HepG2 (cell line): ENCODE measurements around the gene OTOG. TPM values are rescaled to one million over a fixed set of nuclear protein-coding genes. Genes with fewer than 3 reads are reported as not detected.

Experiments
- ATAC-seq: fragments of 200-7000 bp; cut with Tn5 transposase; 3 replicates; pipeline ENCODE4 v1.9.1; 2020; ENCODE audit warnings: mild to moderate bottlenecking, moderate library complexity
- BruUV-seq: library from RNA; stranded (reverse); fragments of 400-500 nt; replicated peaks from 2 replicates; lab custom pipeline; 2021; lab: Mats Ljungman, UMichigan
- CTCF ChIA-PET: fragments of 300-600 bp; formaldehyde crosslinking; extraction: SDS; loops from one replicate; lab custom pipeline; 2021; ENCODE audit warnings: low total read pairs, inconsistent platforms, low intra/inter-chr PET ratio; lab: Yijun Ruan, JAX
- POLR2A ChIA-PET: fragments of 350-600 bp; sonication (Branson Sonifier 250); formaldehyde crosslinking; loops from one replicate; lab custom pipeline; 2020; ENCODE audit warnings: antibody characterized with exemption, inconsistent platforms; lab: Yijun Ruan, JAX
- DNase-seq: peaks from one replicate; pipeline ENCODE4 v3.0.0-alpha.2; 2015; ENCODE audit warnings: low spot score
- FAIRE-seq: peaks from 3 replicates; lab custom pipeline; 2011; peaks lifted over from hg19 to GRCh38; lab: Jason Lieb, UNC
- H2AFZ ChIP-seq: one replicate; pipeline ENCODE4 v1.6.1; 2011; ENCODE audit warnings: low read length, inconsistent platforms
- H3K27ac ChIP-seq: fragments of 300-600 bp; 3 replicates; pipeline ENCODE4 v1.8.0; 2011; ENCODE audit warnings: mixed run types, mild to moderate bottlenecking, mixed read lengths, low read length, inconsistent platforms; ENCODE audit not compliant: insufficient read depth; ENCODE audit errors: extremely low read length
- H3K27me3 ChIP-seq, 2 experiments: fragments of 200-600 bp in 1 of 2; 2 replicates in 1 of 2; 3 replicates in 1 of 2; pipeline versions ENCODE4 v1.6.0 to v1.8.0; 2011; ENCODE audit warnings: low read length in 2 of 2, mild to moderate bottlenecking in 2 of 2, moderate library complexity in 2 of 2, inconsistent platforms in 1 of 2; ENCODE audit not compliant: insufficient read depth in 2 of 2, control insufficient read depth in 1 of 2
- H3K36me3 ChIP-seq, 2 experiments: fragments of 200-600 bp in 1 of 2; replicated peaks in 1 of 2; 2 replicates in 1 of 2; 3 replicates in 1 of 2; pipeline versions ENCODE4 v1.5.1 to v1.8.0; 2011; ENCODE audit warnings: low read length in 2 of 2, inconsistent platforms in 1 of 2; ENCODE audit not compliant: insufficient read depth in 2 of 2, control insufficient read depth in 1 of 2
- H3K4me1 ChIP-seq: 2 replicates; pipeline ENCODE4 v1.5.1; 2012; ENCODE audit warnings: low read length, inconsistent platforms; ENCODE audit not compliant: insufficient read depth
- H3K4me2 ChIP-seq: 2 replicates; pipeline ENCODE4 v1.6.0; 2011; ENCODE audit warnings: low read depth, low read length, inconsistent platforms
- H3K4me3 ChIP-seq, 3 experiments: fragments of 200-600 bp in 1 of 3; sonication (generic), shearing (Covaris generic) in 1 of 3; replicated peaks in 1 of 3; 2 replicates each; pipeline ENCODE4 v1.5.1; 2011 to 2016; ENCODE audit warnings: low read length in 3 of 3, inconsistent platforms in 2 of 3, low read depth in 2 of 3, mild to moderate bottlenecking in 2 of 3, control low read depth in 1 of 3, mixed read lengths in 1 of 3; ENCODE audit not compliant: insufficient read depth in 1 of 3
- H3K79me2 ChIP-seq: one replicate; pipeline ENCODE4 v1.6.1; 2011; ENCODE audit warnings: low read length, inconsistent platforms; ENCODE audit not compliant: insufficient read depth
- H3K9ac ChIP-seq: 2 replicates; pipeline ENCODE4 v1.6.0; 2011; ENCODE audit warnings: mild to moderate bottlenecking, low read depth, low read length, inconsistent platforms; ENCODE audit not compliant: insufficient read depth
- H3K9me3 ChIP-seq: 2 replicates; pipeline ENCODE4 v1.5.1; 2012; ENCODE audit warnings: mild to moderate bottlenecking, low read length
- H4K20me1 ChIP-seq: 2 replicates; pipeline ENCODE4 v1.6.0; 2011; ENCODE audit warnings: inconsistent platforms, mild to moderate bottlenecking, low read length, moderate library complexity; ENCODE audit not compliant: insufficient read depth
- DNMT3B ChIP-seq: conservative IDR thresholded peaks from 2 replicates; pipeline ENCODE4 v1.6.1; 2016; ENCODE audit warnings: missing biosample characterization, control low read depth
- FOSL1 ChIP-seq: sonication (generic); formaldehyde crosslinking; IDR thresholded peaks from 2 replicates; pipeline ENCODE4 v1.9.0; 2021; ENCODE audit warnings: missing genetic modification reagents, borderline replicate concordance
- HES4 ChIP-seq: sonication (generic); formaldehyde crosslinking; IDR thresholded peaks from 2 replicates; pipeline ENCODE4 v1.9.0; 2021; ENCODE audit warnings: mild to moderate bottlenecking, missing genetic modification reagents, borderline replicate concordance
- KLF13 ChIP-seq: sonication (generic); formaldehyde crosslinking; IDR thresholded peaks from 2 replicates; pipeline ENCODE4 v1.4.0; 2020; ENCODE audit warnings: mild to moderate bottlenecking, missing genetic modification reagents
- SUZ12 ChIP-seq: fragments of 150-350 bp; IDR thresholded peaks from 2 replicates; pipeline ENCODE4 v1.6.1; 2014; ENCODE audit warnings: low read depth, low read length
- SYNCRIP ChIP-seq: fragments of 200-400 bp; formaldehyde crosslinking; IDR thresholded peaks from 2 replicates; pipeline ENCODE4 v1.6.1; 2018; ENCODE audit warnings: mild to moderate bottlenecking, low read depth, low read length; ENCODE audit not compliant: insufficient read depth
- ZBTB8A ChIP-seq: sonication (generic); formaldehyde crosslinking; IDR thresholded peaks from 2 replicates; pipeline ENCODE4 v1.4.0; 2020; ENCODE audit warnings: mild to moderate bottlenecking, low read depth, missing genetic modification reagents, borderline replicate concordance
- ZNF225 ChIP-seq: sonication (generic); formaldehyde crosslinking; IDR thresholded peaks from 2 replicates; pipeline ENCODE4 v1.4.0; 2020; ENCODE audit warnings: mild to moderate bottlenecking, missing genetic modification reagents
- ZNF331 ChIP-seq: sonication (generic); formaldehyde crosslinking; IDR thresholded peaks from 2 replicates; pipeline ENCODE4 v1.4.0; 2020; ENCODE audit warnings: missing genetic modification reagents
- ZNF550 ChIP-seq: sonication (generic); formaldehyde crosslinking; IDR thresholded peaks from 2 replicates; pipeline ENCODE4 v1.4.0; 2020; ENCODE audit warnings: mild to moderate bottlenecking, missing genetic modification reagents, borderline replicate concordance
- ZNF598 ChIP-seq: sonication (generic); formaldehyde crosslinking; IDR thresholded peaks from 2 replicates; pipeline ENCODE4 v1.5.1; 2020; ENCODE audit warnings: mild to moderate bottlenecking, missing genetic modification reagents, borderline replicate concordance
- ZNF790 ChIP-seq: sonication (generic); formaldehyde crosslinking; IDR thresholded peaks from 2 replicates; pipeline ENCODE4 v1.8.0; 2022; ENCODE audit warnings: missing genetic modification reagents, mild to moderate bottlenecking, borderline replicate concordance
- WGBS: methylation state at CpG from one replicate; pipeline ENCODE4 v1.1.6; 2017; ENCODE audit warnings: low lambda C conversion rate; 5-methylcytosine and 5-hydroxymethylcytosine counted together
- in situ Hi-C: cut with HindIII; loops from 2 replicates; pipeline ENCODE4 v1.10.0; 2017; ENCODE audit warnings: low pct_unique_long_range_greater_than_20kb; ENCODE audit not compliant: extremely low pct_ligation_motif_present
- intact Hi-C: fragments of 100-400 bp; cut with micrococcal nuclease; formaldehyde crosslinking; loops from one replicate; pipeline ENCODE4 v1.10.0; 2022; ENCODE audit not compliant: unreplicated experiment
- polyA plus RNA-seq, 8 experiments: library from polyadenylated mRNA; depleted of rRNA in 3 of 8; stranded (reverse) in 7 of 8; unstranded in 1 of 8; fragments of >200 nt; fragmentation: Illumina TruSeq in 4 of 8; extraction: Trizol in 4 of 8; gene quantifications; 2 replicates each; pipeline versions ENCODE4 v1.2.1 to v1.2.3, GENCODE V29; 2011 to 2016; ENCODE audit warnings: low read depth in 4 of 8, missing spikeins in 1 of 8, mixed read lengths in 1 of 8; ENCODE audit not compliant: insufficient read depth in 1 of 8
- total RNA-seq, 5 experiments: library from RNA; depleted of rRNA; stranded (reverse); fragments of >200 nt; fragmentation: Illumina TruSeq; extraction: Trizol; gene quantifications; 2 replicates each; pipeline ENCODE4 v1.2.3, GENCODE V29; 2016; ENCODE audit warnings: low read depth in 1 of 5
- TF ChIP-seq, protein P1 (sequence below): sonication (generic); formaldehyde crosslinking; IDR thresholded peaks from 2 replicates; pipeline ENCODE4 v1.5.0; 2020; ENCODE audit warnings: missing genetic modification reagents
- TF ChIP-seq, protein P2 (sequence below): sonication (generic); formaldehyde crosslinking; IDR thresholded peaks from 2 replicates; pipeline ENCODE4 v1.4.0; 2020; ENCODE audit warnings: low read depth, mild to moderate bottlenecking, missing genetic modification reagents
- TF ChIP-seq, protein P3 (sequence below): sonication (generic); formaldehyde crosslinking; IDR thresholded peaks from 2 replicates; pipeline ENCODE4 v1.4.0; 2020; ENCODE audit warnings: missing genetic modification reagents, borderline replicate concordance
- TF ChIP-seq, protein P4 (sequence below): sonication (generic); formaldehyde crosslinking; IDR thresholded peaks from 2 replicates; pipeline ENCODE4 v1.5.1; 2020; ENCODE audit warnings: missing genetic modification reagents, mild to moderate bottlenecking, borderline replicate concordance
- TF ChIP-seq, protein P5 (sequence below): fragments of 450-650 bp; IDR thresholded peaks from 2 replicates; pipeline ENCODE4 v1.6.1; 2016

Gene OTOG
- total and polyA plus RNA-seq, 2 of the 13 experiments (the other 11 are each of a cell fraction or from before 2014, with no cell fraction given) = not detected

DNA sequence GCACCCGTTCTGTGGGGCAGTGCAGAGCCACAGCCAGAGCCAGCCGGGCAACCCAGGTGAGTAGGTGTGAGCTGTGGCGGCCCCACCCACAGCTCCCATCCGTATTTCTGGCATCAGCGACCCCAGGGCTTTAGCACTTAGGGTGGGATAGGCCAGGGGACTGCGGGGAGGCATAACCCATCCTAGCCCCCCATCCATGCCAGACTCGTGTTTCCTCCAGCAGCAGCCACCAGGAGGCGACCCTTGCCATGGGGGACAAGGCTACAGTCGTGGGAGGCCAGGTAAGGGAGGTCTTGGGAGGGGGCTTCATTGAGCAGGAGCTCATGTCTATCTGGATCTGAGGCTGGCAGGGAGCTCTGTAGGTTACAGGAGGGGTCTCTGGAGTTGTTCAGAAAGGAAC, 873 bp downstream of the OTOG start:
- WGBS = 6% methylated on average over 6 of the region's 9 CpGs
- no peak for FAIRE-seq
- Histone ChIP-seq H3K9me3 (no peaks in the 10 kb centered on the region), H4K20me1 (no peaks in the 10 kb centered on the region), H3K27ac (no peak overlapping the region), H3K4me3 (no peak overlapping the region), H3K9ac (no peak overlapping the region), H2AFZ (no peak overlapping the region), H3K4me1 (peaks cover 4% of the 10 kb centered on the region), H3K27me3 (peaks cover under 1 to 17% of the 10 kb centered on the region in 2 experiments; a peak in 2 of 5 replicates), H3K4me2 (no peak overlapping the region), H3K79me2 (no peaks in the 10 kb centered on the region), H3K36me3 (no peaks in the 10 kb centered on the region)
- ATAC-seq = 0 out of 3 replicates have a peak, but pooled peaks have one; percentile 20
- no peak for DNase-seq
- intact Hi-C loops = no loop called here
- CTCF ChIA-PET = no interaction called here
- POLR2A ChIA-PET = no interaction called here
- BruUV-seq = no TSS peak
- in situ Hi-C loops = no loop called here
- no peak for TF ChIP-seq SUZ12
- no peak for TF ChIP-seq DNMT3B (CRISPR knock-in tag)
- no peak for TF ChIP-seq ZNF550
- no peak for TF ChIP-seq ZNF225 (CRISPR knock-in tag)
- TF ChIP-seq FOSL1 (CRISPR knock-in tag) = no peak
- TF ChIP-seq ZBTB8A (CRISPR knock-in tag) = no peak
- TF ChIP-seq ZNF790 = no peak
- TF ChIP-seq, protein P1, sequence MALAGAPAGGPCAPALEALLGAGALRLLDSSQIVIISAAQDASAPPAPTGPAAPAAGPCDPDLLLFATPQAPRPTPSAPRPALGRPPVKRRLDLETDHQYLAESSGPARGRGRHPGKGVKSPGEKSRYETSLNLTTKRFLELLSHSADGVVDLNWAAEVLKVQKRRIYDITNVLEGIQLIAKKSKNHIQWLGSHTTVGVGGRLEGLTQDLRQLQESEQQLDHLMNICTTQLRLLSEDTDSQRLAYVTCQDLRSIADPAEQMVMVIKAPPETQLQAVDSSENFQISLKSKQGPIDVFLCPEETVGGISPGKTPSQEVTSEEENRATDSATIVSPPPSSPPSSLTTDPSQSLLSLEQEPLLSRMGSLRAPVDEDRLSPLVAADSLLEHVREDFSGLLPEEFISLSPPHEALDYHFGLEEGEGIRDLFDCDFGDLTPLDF = no peak
- TF ChIP-seq KLF13 (CRISPR knock-in tag) = no peak
- no peak for TF ChIP-seq SYNCRIP
- TF ChIP-seq, protein P2, sequence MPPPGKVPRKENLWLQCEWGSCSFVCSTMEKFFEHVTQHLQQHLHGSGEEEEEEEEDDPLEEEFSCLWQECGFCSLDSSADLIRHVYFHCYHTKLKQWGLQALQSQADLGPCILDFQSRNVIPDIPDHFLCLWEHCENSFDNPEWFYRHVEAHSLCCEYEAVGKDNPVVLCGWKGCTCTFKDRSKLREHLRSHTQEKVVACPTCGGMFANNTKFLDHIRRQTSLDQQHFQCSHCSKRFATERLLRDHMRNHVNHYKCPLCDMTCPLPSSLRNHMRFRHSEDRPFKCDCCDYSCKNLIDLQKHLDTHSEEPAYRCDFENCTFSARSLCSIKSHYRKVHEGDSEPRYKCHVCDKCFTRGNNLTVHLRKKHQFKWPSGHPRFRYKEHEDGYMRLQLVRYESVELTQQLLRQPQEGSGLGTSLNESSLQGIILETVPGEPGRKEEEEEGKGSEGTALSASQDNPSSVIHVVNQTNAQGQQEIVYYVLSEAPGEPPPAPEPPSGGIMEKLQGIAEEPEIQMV (CRISPR knock-in tag) = no peak
- TF ChIP-seq, protein P3, sequence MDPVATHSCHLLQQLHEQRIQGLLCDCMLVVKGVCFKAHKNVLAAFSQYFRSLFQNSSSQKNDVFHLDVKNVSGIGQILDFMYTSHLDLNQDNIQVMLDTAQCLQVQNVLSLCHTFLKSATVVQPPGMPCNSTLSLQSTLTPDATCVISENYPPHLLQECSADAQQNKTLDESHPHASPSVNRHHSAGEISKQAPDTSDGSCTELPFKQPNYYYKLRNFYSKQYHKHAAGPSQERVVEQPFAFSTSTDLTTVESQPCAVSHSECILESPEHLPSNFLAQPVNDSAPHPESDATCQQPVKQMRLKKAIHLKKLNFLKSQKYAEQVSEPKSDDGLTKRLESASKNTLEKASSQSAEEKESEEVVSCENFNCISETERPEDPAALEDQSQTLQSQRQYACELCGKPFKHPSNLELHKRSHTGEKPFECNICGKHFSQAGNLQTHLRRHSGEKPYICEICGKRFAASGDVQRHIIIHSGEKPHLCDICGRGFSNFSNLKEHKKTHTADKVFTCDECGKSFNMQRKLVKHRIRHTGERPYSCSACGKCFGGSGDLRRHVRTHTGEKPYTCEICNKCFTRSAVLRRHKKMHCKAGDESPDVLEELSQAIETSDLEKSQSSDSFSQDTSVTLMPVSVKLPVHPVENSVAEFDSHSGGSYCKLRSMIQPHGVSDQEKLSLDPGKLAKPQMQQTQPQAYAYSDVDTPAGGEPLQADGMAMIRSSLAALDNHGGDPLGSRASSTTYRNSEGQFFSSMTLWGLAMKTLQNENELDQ (CRISPR knock-in tag) = no peak
- TF ChIP-seq ZNF598 (CRISPR knock-in tag) = no peak
- TF ChIP-seq, protein P4, sequence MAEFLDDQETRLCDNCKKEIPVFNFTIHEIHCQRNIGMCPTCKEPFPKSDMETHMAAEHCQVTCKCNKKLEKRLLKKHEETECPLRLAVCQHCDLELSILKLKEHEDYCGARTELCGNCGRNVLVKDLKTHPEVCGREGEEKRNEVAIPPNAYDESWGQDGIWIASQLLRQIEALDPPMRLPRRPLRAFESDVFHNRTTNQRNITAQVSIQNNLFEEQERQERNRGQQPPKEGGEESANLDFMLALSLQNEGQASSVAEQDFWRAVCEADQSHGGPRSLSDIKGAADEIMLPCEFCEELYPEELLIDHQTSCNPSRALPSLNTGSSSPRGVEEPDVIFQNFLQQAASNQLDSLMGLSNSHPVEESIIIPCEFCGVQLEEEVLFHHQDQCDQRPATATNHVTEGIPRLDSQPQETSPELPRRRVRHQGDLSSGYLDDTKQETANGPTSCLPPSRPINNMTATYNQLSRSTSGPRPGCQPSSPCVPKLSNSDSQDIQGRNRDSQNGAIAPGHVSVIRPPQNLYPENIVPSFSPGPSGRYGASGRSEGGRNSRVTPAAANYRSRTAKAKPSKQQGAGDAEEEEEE (CRISPR knock-in tag) = no peak
- TF ChIP-seq HES4 = no peak
- no peak for TF ChIP-seq ZNF331 (CRISPR knock-in tag)
- TF ChIP-seq, protein P5, sequence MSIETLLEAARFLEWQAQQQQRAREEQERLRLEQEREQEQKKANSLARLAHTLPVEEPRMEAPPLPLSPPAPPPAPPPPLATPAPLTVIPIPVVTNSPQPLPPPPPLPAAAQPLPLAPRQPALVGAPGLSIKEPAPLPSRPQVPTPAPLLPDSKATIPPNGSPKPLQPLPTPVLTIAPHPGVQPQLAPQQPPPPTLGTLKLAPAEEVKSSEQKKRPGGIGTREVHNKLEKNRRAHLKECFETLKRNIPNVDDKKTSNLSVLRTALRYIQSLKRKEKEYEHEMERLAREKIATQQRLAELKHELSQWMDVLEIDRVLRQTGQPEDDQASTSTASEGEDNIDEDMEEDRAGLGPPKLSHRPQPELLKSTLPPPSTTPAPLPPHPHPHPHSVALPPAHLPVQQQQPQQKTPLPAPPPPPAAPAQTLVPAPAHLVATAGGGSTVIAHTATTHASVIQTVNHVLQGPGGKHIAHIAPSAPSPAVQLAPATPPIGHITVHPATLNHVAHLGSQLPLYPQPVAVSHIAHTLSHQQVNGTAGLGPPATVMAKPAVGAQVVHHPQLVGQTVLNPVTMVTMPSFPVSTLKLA = no peak
